Esophagus muscularis mucosa (tissue), 4 donors: ENCODE results near the gene FBXW8. TPM values are rescaled to one million over a fixed set of nuclear protein-coding genes. Genes with fewer than 3 reads are reported as not detected.

Experiments used
- DNase-seq: peaks from one replicate; pipeline ENCODE4 v3.0.0-alpha.2; 2017; ENCODE audit errors: extremely low spot score
- H3K27ac ChIP-seq, 4 donors: fragments of 200-600 bp; sonication (generic); replicated peaks in 1 of 4; 1 replicate in 3 of 4; 2 replicates in 1 of 4; pipeline ENCODE4 v1.5.1; 2016 to 2019; ENCODE audit warnings: mild to moderate bottlenecking in 1 of 4
- H3K27me3 ChIP-seq, 4 donors: fragments of 200-600 bp; sonication (generic); one replicate each; pipeline versions ENCODE4 v1.5.1 to v1.6.0; 2016 to 2019
- H3K36me3 ChIP-seq, 4 donors: fragments of 200-600 bp; sonication (generic); one replicate each; pipeline ENCODE4 v1.5.1; 2016 to 2019
- H3K4me1 ChIP-seq, 4 donors: fragments of 200-600 bp; sonication (generic); one replicate each; pipeline ENCODE4 v1.5.1; 2016 to 2019
- H3K4me3 ChIP-seq, 4 donors: fragments of 200-600 bp; sonication (generic); 1 replicate in 2 of 4; 2 replicates in 2 of 4; pipeline ENCODE4 v1.5.1; 2016 to 2019; ENCODE audit warnings: mild to moderate bottlenecking in 4 of 4, moderate library complexity in 1 of 4
- H3K9me3 ChIP-seq, 4 donors: fragments of 200-600 bp; sonication (generic); 1 replicate in 3 of 4; 2 replicates in 1 of 4; pipeline ENCODE4 v1.5.1; 2016 to 2019
- EP300 ChIP-seq: sonication (generic); formaldehyde crosslinking; IDR thresholded peaks from one replicate; pipeline ENCODE4 v1.6.1; 2017; ENCODE audit warnings: antibody characterized with exemption
- POLR2A ChIP-seq: fragments of 450-650 bp; IDR thresholded peaks from one replicate; pipeline ENCODE4 v1.6.1; 2017; ENCODE audit warnings: antibody characterized with exemption, moderate library complexity, mild to moderate bottlenecking, low read depth
- POLR2AphosphoS5 ChIP-seq, 2 donors: sonication (generic); formaldehyde crosslinking; IDR thresholded peaks; one replicate each; pipeline ENCODE4 v1.6.1; 2017; ENCODE audit warnings: antibody characterized with exemption in 2 of 2
- WGBS: methylation state at CpG from one replicate; pipeline ENCODE4 v1.1.5; 2018; 5-methylcytosine and 5-hydroxymethylcytosine counted together
- intact Hi-C: fragments of 100-400 bp; cut with DNase I; formaldehyde crosslinking; loops from one replicate; pipeline ENCODE4 v1.15.1; 2023
- total RNA-seq, 4 donors: library from RNA; depleted of rRNA; stranded (reverse); fragments of >200 nt; gene quantifications; one replicate each; pipeline versions ENCODE4 v1.1.0 to v1.2.1, GENCODE V29; 2016
- TF ChIP-seq, protein P1 (sequence below), 3 experiments: fragments of 200-600 bp in 2 of 3; fragments of 450-650 bp in 1 of 3; sonication (generic) in 2 of 3; IDR thresholded peaks; one replicate each; pipeline ENCODE4 v1.5.1; 2017 to 2019; ENCODE audit warnings: antibody characterized with exemption in 3 of 3, mild to moderate bottlenecking in 2 of 3, moderate library complexity in 1 of 3

Gene FBXW8
- total RNA-seq, 4 donors from 2014 or later, result 11.9 to 13.9 (median 13.3) TPM

DNA sequence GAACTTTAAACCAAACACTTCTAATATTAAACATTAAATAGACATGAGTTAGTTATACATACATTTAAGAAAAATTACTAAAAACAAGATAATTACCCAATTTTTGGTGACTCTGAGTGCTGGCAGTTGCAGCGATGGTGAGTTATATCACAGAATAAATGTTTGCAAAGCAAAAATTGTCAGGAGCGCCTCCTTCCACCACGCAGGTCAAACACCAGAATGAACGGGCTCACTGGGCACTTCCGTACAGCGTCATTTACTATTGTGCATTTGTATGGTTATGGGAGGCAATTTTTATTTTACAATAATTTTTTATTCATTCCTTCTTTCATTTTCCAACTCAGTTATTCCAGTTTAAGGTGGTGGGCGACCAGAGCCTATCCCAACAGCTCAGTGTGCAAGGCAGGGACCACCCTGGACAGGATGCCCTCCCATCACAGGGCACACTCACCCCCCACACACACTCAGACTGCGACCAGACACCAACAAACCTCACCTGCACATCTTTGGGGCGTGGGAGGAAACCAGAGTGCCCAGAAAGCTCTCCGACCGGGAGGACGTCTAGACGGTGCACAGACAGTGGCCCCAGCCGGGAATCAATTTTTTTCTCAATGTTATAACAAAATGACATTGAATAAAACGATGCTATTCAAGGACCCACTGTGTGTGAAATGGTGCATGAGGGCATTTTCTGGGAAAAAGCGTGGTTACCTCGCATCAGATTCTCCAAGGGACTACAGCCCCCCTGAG, 121.3 kb downstream of the FBXW8 start:
- TF ChIP-seq EP300, result no peak
- TF ChIP-seq, protein P1, sequence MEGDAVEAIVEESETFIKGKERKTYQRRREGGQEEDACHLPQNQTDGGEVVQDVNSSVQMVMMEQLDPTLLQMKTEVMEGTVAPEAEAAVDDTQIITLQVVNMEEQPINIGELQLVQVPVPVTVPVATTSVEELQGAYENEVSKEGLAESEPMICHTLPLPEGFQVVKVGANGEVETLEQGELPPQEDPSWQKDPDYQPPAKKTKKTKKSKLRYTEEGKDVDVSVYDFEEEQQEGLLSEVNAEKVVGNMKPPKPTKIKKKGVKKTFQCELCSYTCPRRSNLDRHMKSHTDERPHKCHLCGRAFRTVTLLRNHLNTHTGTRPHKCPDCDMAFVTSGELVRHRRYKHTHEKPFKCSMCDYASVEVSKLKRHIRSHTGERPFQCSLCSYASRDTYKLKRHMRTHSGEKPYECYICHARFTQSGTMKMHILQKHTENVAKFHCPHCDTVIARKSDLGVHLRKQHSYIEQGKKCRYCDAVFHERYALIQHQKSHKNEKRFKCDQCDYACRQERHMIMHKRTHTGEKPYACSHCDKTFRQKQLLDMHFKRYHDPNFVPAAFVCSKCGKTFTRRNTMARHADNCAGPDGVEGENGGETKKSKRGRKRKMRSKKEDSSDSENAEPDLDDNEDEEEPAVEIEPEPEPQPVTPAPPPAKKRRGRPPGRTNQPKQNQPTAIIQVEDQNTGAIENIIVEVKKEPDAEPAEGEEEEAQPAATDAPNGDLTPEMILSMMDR (IDR thresholded peaks at IDR 0.05), result no peak
- TF ChIP-seq POLR2AphosphoS5 (IDR thresholded peaks at IDR 0.05), result no peak
- TF ChIP-seq POLR2A, result no peak
- DNase-seq, result no peak
- no peak overlapping the region for H3K27ac ChIP-seq
- peaks cover 0 to 35% (median 18%) of the 10 kb centered on the region in 4 donors for H3K27me3 ChIP-seq
- 87% methylated on average over 17 of the region's 17 CpGs for WGBS
- no peak overlapping the region for H3K4me3 ChIP-seq
- no peaks in the 10 kb centered on the region for H3K9me3 ChIP-seq
- intact Hi-C loops, result no loop called here
- peaks cover 17 to 27% (median 19%) of the 10 kb centered on the region in 4 donors for H3K4me1 ChIP-seq
- peaks cover 9 to 35% (median 29%) of the 10 kb centered on the region in 4 donors for H3K36me3 ChIP-seq

DNA sequence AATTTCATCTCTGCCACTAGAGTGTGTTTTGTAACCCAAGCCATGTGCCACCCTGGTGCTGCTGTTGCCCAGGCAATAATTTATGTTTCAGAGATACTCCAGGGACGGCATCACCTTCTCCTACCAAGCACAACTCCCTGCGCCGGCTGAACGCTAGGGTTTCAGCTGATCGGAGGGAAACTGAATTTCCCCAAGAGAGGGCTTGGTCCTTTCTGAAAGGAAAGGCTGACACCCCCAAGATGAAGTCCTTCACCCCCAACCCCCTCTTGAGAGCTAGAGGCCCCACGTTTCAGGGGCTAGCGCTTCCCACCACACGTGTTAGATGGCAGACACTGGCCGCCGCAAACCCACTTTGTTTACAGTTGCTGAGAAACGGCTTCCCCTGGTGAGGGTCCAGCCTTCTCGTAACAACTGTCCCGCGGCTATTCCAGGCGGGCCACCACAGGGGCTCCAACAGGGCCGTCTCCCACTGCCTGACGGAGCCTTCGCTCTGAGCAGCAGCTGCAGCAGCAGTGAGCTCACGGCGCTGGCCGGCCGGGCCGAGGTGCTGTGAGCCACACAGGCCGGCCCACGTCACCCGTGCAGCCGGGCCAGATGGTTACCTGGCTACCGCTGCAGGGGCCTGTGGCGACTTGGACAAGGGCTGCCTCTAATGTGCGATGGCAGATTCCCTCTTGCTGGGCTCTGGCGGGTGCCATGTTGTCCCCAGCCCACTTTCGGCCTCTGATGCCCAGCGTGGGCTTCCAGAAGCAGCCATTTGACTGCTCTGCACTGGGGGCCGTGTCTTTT, 122.0 kb downstream of the FBXW8 start:
- Histone ChIP-seq H3K4me3 (peak overlapping the region in 2 of 4 donors; percentile 9 to 20), H3K27me3 (peaks cover 0 to 43% (median 18%) of the 10 kb centered on the region in 4 donors), H3K4me1 (peaks cover 17 to 27% (median 19%) of the 10 kb centered on the region in 4 donors), H3K36me3 (peaks cover 8 to 28% (median 21%) of the 10 kb centered on the region in 4 donors), H3K27ac (no peak overlapping the region), H3K9me3 (no peaks in the 10 kb centered on the region)
- TF ChIP-seq POLR2AphosphoS5 (IDR thresholded peaks at IDR 0.05), result no peak
- no peak for DNase-seq
- intact Hi-C loops, result no loop called here
- WGBS, result 32% methylated on average over 6 of the region's 34 CpGs

DNA sequence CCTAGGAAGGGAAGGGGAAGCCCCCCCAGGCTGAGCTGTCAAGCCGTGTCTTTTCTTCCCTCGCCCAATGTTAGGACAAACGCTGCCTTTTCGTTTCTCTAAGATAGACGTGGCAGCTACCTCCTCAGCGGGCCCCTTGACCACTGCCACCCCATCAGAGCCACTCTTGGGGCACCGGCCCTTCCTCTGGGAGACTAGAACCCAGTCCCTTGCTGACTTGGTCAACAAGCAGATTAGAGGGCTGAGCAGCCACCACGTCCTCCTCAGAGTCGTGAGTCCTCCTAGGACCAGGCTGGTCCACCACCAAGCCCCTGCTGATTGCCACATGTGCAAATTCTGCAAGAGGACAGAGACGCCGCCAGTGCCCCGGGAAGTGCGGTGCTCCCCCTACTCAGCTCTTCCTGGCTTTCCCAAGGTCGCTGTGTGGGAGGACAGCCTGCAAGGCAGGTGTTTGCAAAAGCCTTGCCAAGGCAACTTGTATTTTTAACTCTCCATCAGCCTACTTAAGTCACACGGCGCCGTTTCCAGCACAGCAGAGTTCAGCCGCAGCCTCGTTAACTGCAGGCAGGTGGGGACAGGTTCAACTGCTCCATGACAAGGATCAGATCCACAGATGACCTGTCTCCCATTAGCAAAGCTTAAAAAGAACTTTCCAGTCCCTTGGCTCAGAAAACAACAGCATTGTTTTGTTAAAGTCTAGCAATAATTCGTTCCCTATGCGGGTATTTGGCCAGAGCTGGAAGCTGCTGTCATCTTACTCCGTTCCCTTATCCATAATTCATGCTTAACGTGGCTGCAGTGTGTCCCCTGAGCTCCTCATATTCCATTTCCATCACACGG, 122.9 kb downstream of the FBXW8 start:
- intact Hi-C loops, result no loop called here
- peaks cover 0 to 51% (median 18%) of the 10 kb centered on the region in 4 donors for H3K27me3 ChIP-seq
- peak overlapping the region in 2 of 4 donors; percentile 9 to 20 for H3K4me3 ChIP-seq
- DNase-seq, result no peak
- H3K9me3 ChIP-seq, result no peaks in the 10 kb centered on the region
- peaks cover under 1 to 21% (median 13%) of the 10 kb centered on the region in 4 donors for H3K36me3 ChIP-seq
- 42% methylated on average over 24 of the region's 24 CpGs for WGBS
- peaks cover 17 to 27% (median 19%) of the 10 kb centered on the region in 4 donors for H3K4me1 ChIP-seq
- H3K27ac ChIP-seq, result no peak overlapping the region
- TF ChIP-seq EP300 (no peak), POLR2A (no peak), POLR2AphosphoS5 (IDR thresholded peaks at IDR 0.05) (no peak)
- TF ChIP-seq, protein P1 (IDR thresholded peaks at IDR 0.05), result no peak

DNA sequence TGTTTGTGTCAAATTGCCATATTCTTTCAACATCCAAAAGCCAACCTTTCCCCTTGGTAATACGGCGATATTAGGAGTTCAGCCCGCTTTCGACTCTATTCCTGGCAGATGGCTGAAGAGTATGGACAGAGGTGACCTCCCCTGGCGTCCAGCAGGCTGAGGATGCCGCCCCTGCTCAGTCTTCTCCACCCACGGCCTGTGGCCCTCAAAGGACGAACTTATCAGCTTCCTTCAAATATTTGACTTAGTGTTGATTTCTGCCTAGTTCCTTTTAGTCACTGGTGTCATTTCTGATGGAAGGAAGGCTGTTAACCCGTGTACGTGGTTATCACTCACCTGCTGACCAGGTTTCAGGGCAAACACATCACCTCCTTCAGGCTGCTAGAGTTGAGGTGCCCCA, 123.5 kb downstream of the FBXW8 start:
- DNase-seq, result no peak

More for the DNA sequence above, 123.5 kb downstream of the FBXW8 start:
- Histone ChIP-seq H3K36me3 (peaks cover 0 to 15% (median 8%) of the 10 kb centered on the region in 4 donors), H3K27me3 (peaks cover 0 to 56% (median 18%) of the 10 kb centered on the region in 4 donors), H3K27ac (no peak overlapping the region), H3K4me1 (peaks cover 17 to 27% (median 19%) of the 10 kb centered on the region in 4 donors), H3K9me3 (no peaks in the 10 kb centered on the region), H3K4me3 (no peak overlapping the region)
- intact Hi-C loops, result no loop called here
- WGBS, result 86% methylated on average over 10 of the region's 10 CpGs
- TF ChIP-seq, protein P1 (IDR thresholded peaks at IDR 0.05), result no peak
- TF ChIP-seq POLR2AphosphoS5 (IDR thresholded peaks at IDR 0.05) (no peak), POLR2A (no peak), EP300 (no peak)
